ENCODE data around the gene SLC29A3. TPM values are rescaled to one million over a fixed set of nuclear protein-coding genes. Genes with fewer than 3 reads are reported as not detected.

SLC29A3 gene
- total RNA-seq, 1 donor from 2014 or later, result 0.53 TPM

GRCh38 chr10:71396084-71396710, 77.1 kb downstream of the SLC29A3 start:
- peaks cover 41% of the 10 kb centered on the region for H3K27me3 ChIP-seq (ENCODE audit: control insufficient read depth, insufficient read depth, low read length)
- no peak for DNase-seq (ENCODE audit: low read depth)
- peak; percentile 44 for TF ChIP-seq CTCF (IDR thresholded peaks at IDR 0.05; ENCODE audit: insufficient read depth, low read length, severe bottlenecking)
- FAIRE-seq, result no peak
- no peaks in the 10 kb centered on the region for H3K36me3 ChIP-seq (ENCODE audit: control insufficient read depth, insufficient read depth, low read length)
- no peak overlapping the region for H3K4me3 ChIP-seq (ENCODE audit: low read depth, low read length)

- peaks cover 34% of the 10 kb centered on the region for H3K27me3 ChIP-seq (ENCODE audit: control insufficient read depth, insufficient read depth, low read length)
- no peak for TF ChIP-seq CTCF (IDR thresholded peaks at IDR 0.05; ENCODE audit: insufficient read depth, low read length, severe bottlenecking)
Observed at GRCh38 chr10:71396711-71397295, 77.7 kb downstream of the SLC29A3 start, which contains the start of gene CDH23. TSS of gene CDH23 (plus strand) at chr10:71396920. CDS start at chr10:71439832, 42,912 bp downstream.

GRCh38 chr10:71397296-71398212, 78.5 kb downstream of the SLC29A3 start:
- TF ChIP-seq CTCF (IDR thresholded peaks at IDR 0.05; ENCODE audit: insufficient read depth, low read length, severe bottlenecking), result no peak
- no peak overlapping the region for H3K4me3 ChIP-seq (ENCODE audit: low read depth, low read length)
- no peak for FAIRE-seq
- peaks cover 34% of the 10 kb centered on the region for H3K27me3 ChIP-seq (ENCODE audit: control insufficient read depth, insufficient read depth, low read length)
- H3K36me3 ChIP-seq (ENCODE audit: control insufficient read depth, insufficient read depth, low read length), result no peaks in the 10 kb centered on the region
- no peak for DNase-seq (ENCODE audit: low read depth)

More at GRCh38 chr10:71396711-71397295, 77.7 kb downstream of the SLC29A3 start, which contains the start of gene CDH23:
- Histone ChIP-seq H3K36me3 (ENCODE audit: control insufficient read depth, insufficient read depth, low read length) (no peaks in the 10 kb centered on the region), H3K4me3 (ENCODE audit: low read depth, low read length) (peak within 1 kb of the TSS; percentile 5)
- DNase-seq (ENCODE audit: low read depth) (no peak), FAIRE-seq (no peak)

- H3K27me3 ChIP-seq (ENCODE audit: control insufficient read depth, insufficient read depth, low read length), result peaks cover 32% of the 10 kb centered on the region
- H3K36me3 ChIP-seq (ENCODE audit: control insufficient read depth, insufficient read depth, low read length), result no peaks in the 10 kb centered on the region
- no peak overlapping the region for H3K4me3 ChIP-seq (ENCODE audit: low read depth, low read length)
- no peak for TF ChIP-seq CTCF (IDR thresholded peaks at IDR 0.05; ENCODE audit: insufficient read depth, low read length, severe bottlenecking)
- peak; percentile 12 for DNase-seq (ENCODE audit: low read depth)
- no peak for FAIRE-seq
Observed at GRCh38 chr10:71398976-71399375, 79.9 kb downstream of the SLC29A3 start.

GRCh38 chr10:71399946-71400345, 80.9 kb downstream of the SLC29A3 start:
- DNase-seq (ENCODE audit: low read depth) (no peak), FAIRE-seq (no peak)
- Histone ChIP-seq H3K36me3 (ENCODE audit: control insufficient read depth, insufficient read depth, low read length) (no peaks in the 10 kb centered on the region), H3K4me3 (ENCODE audit: low read depth, low read length) (no peak overlapping the region), H3K27me3 (ENCODE audit: control insufficient read depth, insufficient read depth, low read length) (peaks cover 32% of the 10 kb centered on the region)
- TF ChIP-seq CTCF (IDR thresholded peaks at IDR 0.05; ENCODE audit: insufficient read depth, low read length, severe bottlenecking), result no peak
